HFFc6 (cell line): ENCODE results near the gene AKR1E2. TPM values are rescaled to one million over a fixed set of nuclear protein-coding genes. Genes with fewer than 3 reads are reported as not detected.
A peak's percentile ranks its signal among the peaks of the same experiment; 100 is the strongest.

Source experiments
- DNase-seq: peaks from one replicate; pipeline ENCODE4 v3.0.0-alpha.2; 2018
- H3K27ac Mint-ChIP-seq: 2 replicates; pipeline ENCODE4 v1.8.0; 2020; ENCODE audit warnings: mild to moderate bottlenecking, mixed read lengths
- H3K27me3 Mint-ChIP-seq: 2 replicates; pipeline ENCODE4 v1.8.0; 2021; ENCODE audit warnings: mild to moderate bottlenecking, moderate library complexity, mixed read lengths; ENCODE audit not compliant: insufficient read depth
- H3K36me3 Mint-ChIP-seq: 2 replicates; pipeline ENCODE4 v1.8.0; 2021; ENCODE audit warnings: low read depth, mixed read lengths
- H3K4me1 Mint-ChIP-seq: 2 replicates; pipeline ENCODE4 v1.8.0; 2020; ENCODE audit warnings: low read depth, mixed read lengths
- H3K4me3 Mint-ChIP-seq: 2 replicates; pipeline ENCODE4 v1.8.0; 2020; ENCODE audit warnings: mild to moderate bottlenecking, moderate library complexity, mixed read lengths
- H3K9me3 Mint-ChIP-seq: 2 replicates; pipeline ENCODE4 v1.8.0; 2020; ENCODE audit warnings: mild to moderate bottlenecking, mixed read lengths
- CTCF ChIP-seq: fragments of 200-600 bp; sonication (generic); IDR thresholded peaks from 2 replicates; pipeline ENCODE4 v1.5.0; 2021; ENCODE audit warnings: antibody characterized with exemption, mild to moderate bottlenecking
- total RNA-seq, 6 experiments: library from RNA; stranded (reverse); fragmentation: NEBNext Ultra II Directional; extraction: Animal tissue kit (Norgen Biotek cat#: 25700); gene quantifications; 2 replicates in 1 of 6; 3 replicates in 5 of 6; pipeline ENCODE4 v1.2.3, GENCODE V29; 2021

The AKR1E2 gene
- total RNA-seq, 6 experiments from 2014 or later: 0.59 to 1.5 (median 1.1) TPM; not detected in 1

- TF ChIP-seq CTCF: no peak
- Mint-ChIP-seq H3K4me3 (no peak overlapping the region), H3K27ac (no peak overlapping the region)
Measured at GRCh38 chr10:4819707-4820106, 6.3 kb upstream of the AKR1E2 start.

GRCh38 chr10:4820804-4821401 is 5.1 kb upstream of the AKR1E2 start:
- Mint-ChIP-seq H3K36me3 (peaks cover 5% of the 10 kb centered on the region; the same call in 1 of the 2 replicates), H3K4me1 (no peaks in the 10 kb centered on the region; the same call in 1 of the 2 replicates), H3K9me3 (peaks cover 5% of the 10 kb centered on the region; the same call in 1 of the 2 replicates), H3K27ac (no peak overlapping the region), H3K4me3 (no peak overlapping the region), H3K27me3 (no peaks in the 10 kb centered on the region; the same call in none of the 2 replicates)
- TF ChIP-seq CTCF: no peak
- no peak for DNase-seq

More at GRCh38 chr10:4819707-4820106, 6.3 kb upstream of the AKR1E2 start:
- H3K36me3 Mint-ChIP-seq: peaks cover 5% of the 10 kb centered on the region; the same call in 1 of the 2 replicates
- H3K4me1 Mint-ChIP-seq: peaks cover 3% of the 10 kb centered on the region; the same call in 1 of the 2 replicates
- H3K27me3 Mint-ChIP-seq: no peaks in the 10 kb centered on the region; the same call in 1 of the 2 replicates
- no peak for DNase-seq
- H3K9me3 Mint-ChIP-seq: peaks cover 5% of the 10 kb centered on the region; the same call in 1 of the 2 replicates

- DNase-seq: no peak
- no peak for TF ChIP-seq CTCF
- H3K4me3 Mint-ChIP-seq: no peak overlapping the region
- H3K27ac Mint-ChIP-seq: no peak overlapping the region
- peaks cover 5% of the 10 kb centered on the region; the same call in 1 of the 2 replicates for H3K9me3 Mint-ChIP-seq
- no peaks in the 10 kb centered on the region; the same call in none of the 2 replicates for H3K27me3 Mint-ChIP-seq
- peaks cover 5% of the 10 kb centered on the region; the same call in 1 of the 2 replicates for H3K36me3 Mint-ChIP-seq
- H3K4me1 Mint-ChIP-seq: peaks cover 8% of the 10 kb centered on the region; the same call in 1 of the 2 replicates
Measured at GRCh38 chr10:4822208-4822607, 3.8 kb upstream of the AKR1E2 start.

GRCh38 chr10:4824791-4825310 is 1.2 kb upstream of the AKR1E2 start:
- H3K36me3 Mint-ChIP-seq: peaks cover 5% of the 10 kb centered on the region; the same call in 1 of the 2 replicates
- H3K27me3 Mint-ChIP-seq: no peaks in the 10 kb centered on the region; the same call in none of the 2 replicates
- peaks cover 5% of the 10 kb centered on the region; the same call in 1 of the 2 replicates for H3K9me3 Mint-ChIP-seq
- H3K4me1 Mint-ChIP-seq: peaks cover 21% of the 10 kb centered on the region
- H3K4me3 Mint-ChIP-seq: no peak overlapping the region
- H3K27ac Mint-ChIP-seq: no peak overlapping the region
- DNase-seq: no peak
- no peak for TF ChIP-seq CTCF

GRCh38 chr10:4825456-4825867 is 545 bp upstream of the AKR1E2 start:
- DNase-seq: no peak
- H3K27ac Mint-ChIP-seq: no peak overlapping the region; the same call in 1 of the 2 replicates
- peaks cover 5% of the 10 kb centered on the region; the same call in 1 of the 2 replicates for H3K36me3 Mint-ChIP-seq
- H3K9me3 Mint-ChIP-seq: peaks cover 5% of the 10 kb centered on the region; the same call in 1 of the 2 replicates
- no peak for TF ChIP-seq CTCF
- peak overlapping the region; percentile 55; the same call in 1 of the 2 replicates for H3K4me3 Mint-ChIP-seq
- H3K27me3 Mint-ChIP-seq: no peaks in the 10 kb centered on the region; the same call in 1 of the 2 replicates
- H3K4me1 Mint-ChIP-seq: peaks cover 26% of the 10 kb centered on the region
